HepG2 (cell line): ENCODE results near the gene ICE2. TPM values are rescaled to one million over a fixed set of nuclear protein-coding genes. Genes with fewer than 3 reads are reported as not detected.
A peak's percentile ranks its signal among the peaks of the same experiment; 100 is the strongest.

Experiments
- HMGA1 ChIP-seq: sonication (generic); formaldehyde crosslinking; conservative IDR thresholded peaks from 2 replicates; pipeline ENCODE4 v1.4.0; 2020; ENCODE audit warnings: missing genetic modification reagents
- SAP130 ChIP-seq: IDR thresholded peaks from 2 replicates; pipeline ENCODE4 v1.6.1; 2016; ENCODE audit warnings: low read depth
- SMAD1 ChIP-seq: sonication (generic); formaldehyde crosslinking; IDR thresholded peaks from 2 replicates; pipeline ENCODE4 v1.4.0; 2020; ENCODE audit warnings: missing genetic modification reagents, low read depth, mild to moderate bottlenecking, borderline replicate concordance
- SRSF4 ChIP-seq: fragments of 200-400 bp; formaldehyde crosslinking; IDR thresholded peaks from one replicate; pipeline ENCODE4 v1.6.1; 2018; ENCODE audit warnings: mild to moderate bottlenecking, low read depth, low read length, moderate library complexity; ENCODE audit not compliant: poor library complexity, severe bottlenecking
- ZMYM4 ChIP-seq: sonication (generic); formaldehyde crosslinking; IDR thresholded peaks from 2 replicates; pipeline ENCODE4 v1.8.1; 2023; ENCODE audit warnings: mild to moderate bottlenecking, missing genetic modification reagents
- ZNF790 ChIP-seq: sonication (generic); formaldehyde crosslinking; IDR thresholded peaks from 2 replicates; pipeline ENCODE4 v1.8.0; 2022; ENCODE audit warnings: missing genetic modification reagents, mild to moderate bottlenecking, borderline replicate concordance
- polyA plus RNA-seq, 8 experiments: library from polyadenylated mRNA; depleted of rRNA in 3 of 8; stranded (reverse) in 7 of 8; unstranded in 1 of 8; fragments of >200 nt; fragmentation: Illumina TruSeq in 4 of 8; extraction: Trizol in 4 of 8; gene quantifications; 2 replicates each; pipeline versions ENCODE4 v1.2.1 to v1.2.3, GENCODE V29; 2011 to 2016; ENCODE audit warnings: low read depth in 4 of 8, missing spikeins in 1 of 8, mixed read lengths in 1 of 8; ENCODE audit not compliant: insufficient read depth in 1 of 8
- total RNA-seq, 5 experiments: library from RNA; depleted of rRNA; stranded (reverse); fragments of >200 nt; fragmentation: Illumina TruSeq; extraction: Trizol; gene quantifications; 2 replicates each; pipeline ENCODE4 v1.2.3, GENCODE V29; 2016; ENCODE audit warnings: low read depth in 1 of 5
- TF ChIP-seq, protein P1 (sequence below): sonication (generic); formaldehyde crosslinking; IDR thresholded peaks from 2 replicates; pipeline ENCODE4 v1.4.0; 2020; ENCODE audit warnings: low read depth, missing genetic modification reagents
- TF ChIP-seq, protein P2 (sequence below): sonication (generic); formaldehyde crosslinking; IDR thresholded peaks from 2 replicates; pipeline ENCODE4 v1.5.1; 2020; ENCODE audit warnings: missing genetic modification reagents, mild to moderate bottlenecking, borderline replicate concordance
- TF ChIP-seq, protein P3 (sequence below): sonication (generic); formaldehyde crosslinking; IDR thresholded peaks from 2 replicates; pipeline ENCODE4 v1.4.0; 2020; ENCODE audit warnings: missing genetic modification reagents
- TF ChIP-seq, protein P4 (sequence below), 2 experiments: IDR thresholded peaks; 2 replicates each; pipeline ENCODE4 v1.6.1; 2011 to 2012; ENCODE audit warnings: low read length in 2 of 2, borderline replicate concordance in 1 of 2, low read depth in 1 of 2, mild to moderate bottlenecking in 1 of 2, moderate library complexity in 1 of 2
- TF ChIP-seq, protein P5 (sequence below): sonication (generic); formaldehyde crosslinking; IDR thresholded peaks from 2 replicates; pipeline ENCODE4 v1.4.0; 2020; ENCODE audit warnings: mild to moderate bottlenecking, missing genetic modification reagents
- TF ChIP-seq, protein P6 (sequence below): conservative IDR thresholded peaks from 2 replicates; pipeline ENCODE4 v1.6.1; 2018; ENCODE audit warnings: missing genetic modification reagents
- TF ChIP-seq, protein P7 (sequence below): sonication (generic); formaldehyde crosslinking; conservative IDR thresholded peaks from 2 replicates; pipeline ENCODE4 v1.4.0; 2020; ENCODE audit warnings: missing genetic modification reagents

The ICE2 gene
- total and polyA plus RNA-seq, 2 of the 13 experiments (the other 11 are each of a cell fraction or from before 2014, with no cell fraction given) = 24.8 to 26.4 TPM

DNA sequence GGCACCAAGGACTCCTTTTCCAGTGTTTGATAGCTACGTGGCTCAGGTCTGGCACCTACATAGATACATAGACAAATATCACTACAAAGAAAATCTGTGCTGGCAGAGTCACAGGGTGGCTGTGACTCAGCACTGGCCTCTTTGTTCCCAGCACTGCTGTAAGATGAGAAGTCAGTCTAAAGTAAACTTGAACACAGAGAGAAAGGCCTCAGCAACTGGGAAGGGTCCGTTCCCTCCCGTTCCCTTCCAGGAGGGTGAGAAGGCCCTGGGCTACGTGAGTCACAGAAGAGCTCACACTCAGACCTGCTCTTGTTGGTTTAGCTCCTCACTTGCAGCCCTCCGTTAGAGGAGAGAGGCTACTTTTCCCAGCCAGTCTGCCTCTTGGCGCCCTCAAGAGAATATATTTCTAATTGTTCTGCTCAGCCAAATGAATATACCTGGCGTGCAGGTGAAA lies 104.3 kb downstream of the ICE2 start (continued):
- TF ChIP-seq, protein P1, sequence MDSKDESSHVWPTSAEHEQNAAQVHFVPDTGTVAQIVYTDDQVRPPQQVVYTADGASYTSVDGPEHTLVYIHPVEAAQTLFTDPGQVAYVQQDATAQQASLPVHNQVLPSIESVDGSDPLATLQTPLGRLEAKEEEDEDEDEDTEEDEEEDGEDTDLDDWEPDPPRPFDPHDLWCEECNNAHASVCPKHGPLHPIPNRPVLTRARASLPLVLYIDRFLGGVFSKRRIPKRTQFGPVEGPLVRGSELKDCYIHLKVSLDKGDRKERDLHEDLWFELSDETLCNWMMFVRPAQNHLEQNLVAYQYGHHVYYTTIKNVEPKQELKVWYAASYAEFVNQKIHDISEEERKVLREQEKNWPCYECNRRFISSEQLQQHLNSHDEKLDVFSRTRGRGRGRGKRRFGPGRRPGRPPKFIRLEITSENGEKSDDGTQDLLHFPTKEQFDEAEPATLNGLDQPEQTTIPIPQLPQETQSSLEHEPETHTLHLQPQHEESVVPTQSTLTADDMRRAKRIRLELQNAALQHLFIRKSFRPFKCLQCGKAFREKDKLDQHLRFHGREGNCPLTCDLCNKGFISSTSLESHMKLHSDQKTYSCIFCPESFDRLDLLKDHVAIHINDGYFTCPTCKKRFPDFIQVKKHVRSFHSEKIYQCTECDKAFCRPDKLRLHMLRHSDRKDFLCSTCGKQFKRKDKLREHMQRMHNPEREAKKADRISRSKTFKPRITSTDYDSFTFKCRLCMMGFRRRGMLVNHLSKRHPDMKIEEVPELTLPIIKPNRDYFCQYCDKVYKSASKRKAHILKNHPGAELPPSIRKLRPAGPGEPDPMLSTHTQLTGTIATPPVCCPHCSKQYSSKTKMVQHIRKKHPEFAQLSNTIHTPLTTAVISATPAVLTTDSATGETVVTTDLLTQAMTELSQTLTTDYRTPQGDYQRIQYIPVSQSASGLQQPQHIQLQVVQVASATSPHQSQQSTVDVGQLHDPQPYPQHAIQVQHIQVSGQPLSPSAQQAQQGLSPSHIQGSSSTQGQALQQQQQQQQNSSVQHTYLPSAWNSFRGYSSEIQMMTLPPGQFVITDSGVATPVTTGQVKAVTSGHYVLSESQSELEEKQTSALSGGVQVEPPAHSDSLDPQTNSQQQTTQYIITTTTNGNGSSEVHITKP (CRISPR knock-in tag) = peak; percentile 80
- TF ChIP-seq, protein P2, sequence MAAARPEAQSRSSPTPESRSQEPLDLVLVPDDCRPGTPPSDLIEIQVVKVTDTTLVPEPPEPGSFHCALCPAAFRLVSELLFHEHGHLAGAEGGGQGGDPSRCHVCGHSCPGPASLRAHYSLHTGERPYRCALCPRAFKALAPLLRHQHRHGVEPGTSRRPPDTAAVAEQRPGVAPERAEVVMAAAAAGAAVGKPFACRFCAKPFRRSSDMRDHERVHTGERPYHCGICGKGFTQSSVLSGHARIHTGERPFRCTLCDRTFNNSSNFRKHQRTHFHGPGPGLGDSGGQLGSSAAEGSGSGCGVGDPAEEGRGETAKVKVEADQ = no peak
- TF ChIP-seq, protein P3, sequence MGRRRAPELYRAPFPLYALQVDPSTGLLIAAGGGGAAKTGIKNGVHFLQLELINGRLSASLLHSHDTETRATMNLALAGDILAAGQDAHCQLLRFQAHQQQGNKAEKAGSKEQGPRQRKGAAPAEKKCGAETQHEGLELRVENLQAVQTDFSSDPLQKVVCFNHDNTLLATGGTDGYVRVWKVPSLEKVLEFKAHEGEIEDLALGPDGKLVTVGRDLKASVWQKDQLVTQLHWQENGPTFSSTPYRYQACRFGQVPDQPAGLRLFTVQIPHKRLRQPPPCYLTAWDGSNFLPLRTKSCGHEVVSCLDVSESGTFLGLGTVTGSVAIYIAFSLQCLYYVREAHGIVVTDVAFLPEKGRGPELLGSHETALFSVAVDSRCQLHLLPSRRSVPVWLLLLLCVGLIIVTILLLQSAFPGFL (CRISPR knock-in tag) = no peak
- TF ChIP-seq ZNF790 (CRISPR knock-in tag) = no peak
- TF ChIP-seq ZMYM4 = peak; percentile 76
- TF ChIP-seq, protein P4, sequence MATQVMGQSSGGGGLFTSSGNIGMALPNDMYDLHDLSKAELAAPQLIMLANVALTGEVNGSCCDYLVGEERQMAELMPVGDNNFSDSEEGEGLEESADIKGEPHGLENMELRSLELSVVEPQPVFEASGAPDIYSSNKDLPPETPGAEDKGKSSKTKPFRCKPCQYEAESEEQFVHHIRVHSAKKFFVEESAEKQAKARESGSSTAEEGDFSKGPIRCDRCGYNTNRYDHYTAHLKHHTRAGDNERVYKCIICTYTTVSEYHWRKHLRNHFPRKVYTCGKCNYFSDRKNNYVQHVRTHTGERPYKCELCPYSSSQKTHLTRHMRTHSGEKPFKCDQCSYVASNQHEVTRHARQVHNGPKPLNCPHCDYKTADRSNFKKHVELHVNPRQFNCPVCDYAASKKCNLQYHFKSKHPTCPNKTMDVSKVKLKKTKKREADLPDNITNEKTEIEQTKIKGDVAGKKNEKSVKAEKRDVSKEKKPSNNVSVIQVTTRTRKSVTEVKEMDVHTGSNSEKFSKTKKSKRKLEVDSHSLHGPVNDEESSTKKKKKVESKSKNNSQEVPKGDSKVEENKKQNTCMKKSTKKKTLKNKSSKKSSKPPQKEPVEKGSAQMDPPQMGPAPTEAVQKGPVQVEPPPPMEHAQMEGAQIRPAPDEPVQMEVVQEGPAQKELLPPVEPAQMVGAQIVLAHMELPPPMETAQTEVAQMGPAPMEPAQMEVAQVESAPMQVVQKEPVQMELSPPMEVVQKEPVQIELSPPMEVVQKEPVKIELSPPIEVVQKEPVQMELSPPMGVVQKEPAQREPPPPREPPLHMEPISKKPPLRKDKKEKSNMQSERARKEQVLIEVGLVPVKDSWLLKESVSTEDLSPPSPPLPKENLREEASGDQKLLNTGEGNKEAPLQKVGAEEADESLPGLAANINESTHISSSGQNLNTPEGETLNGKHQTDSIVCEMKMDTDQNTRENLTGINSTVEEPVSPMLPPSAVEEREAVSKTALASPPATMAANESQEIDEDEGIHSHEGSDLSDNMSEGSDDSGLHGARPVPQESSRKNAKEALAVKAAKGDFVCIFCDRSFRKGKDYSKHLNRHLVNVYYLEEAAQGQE (IDR thresholded peaks at IDR 0.05; ENCODE audit: borderline replicate concordance in 1 of 2, low read depth in 1 of 2, low read length in 2 of 2) = peak in 1 of 2 experiments; percentile 14; a peak in 1 of 4 replicates
- TF ChIP-seq, protein P5, sequence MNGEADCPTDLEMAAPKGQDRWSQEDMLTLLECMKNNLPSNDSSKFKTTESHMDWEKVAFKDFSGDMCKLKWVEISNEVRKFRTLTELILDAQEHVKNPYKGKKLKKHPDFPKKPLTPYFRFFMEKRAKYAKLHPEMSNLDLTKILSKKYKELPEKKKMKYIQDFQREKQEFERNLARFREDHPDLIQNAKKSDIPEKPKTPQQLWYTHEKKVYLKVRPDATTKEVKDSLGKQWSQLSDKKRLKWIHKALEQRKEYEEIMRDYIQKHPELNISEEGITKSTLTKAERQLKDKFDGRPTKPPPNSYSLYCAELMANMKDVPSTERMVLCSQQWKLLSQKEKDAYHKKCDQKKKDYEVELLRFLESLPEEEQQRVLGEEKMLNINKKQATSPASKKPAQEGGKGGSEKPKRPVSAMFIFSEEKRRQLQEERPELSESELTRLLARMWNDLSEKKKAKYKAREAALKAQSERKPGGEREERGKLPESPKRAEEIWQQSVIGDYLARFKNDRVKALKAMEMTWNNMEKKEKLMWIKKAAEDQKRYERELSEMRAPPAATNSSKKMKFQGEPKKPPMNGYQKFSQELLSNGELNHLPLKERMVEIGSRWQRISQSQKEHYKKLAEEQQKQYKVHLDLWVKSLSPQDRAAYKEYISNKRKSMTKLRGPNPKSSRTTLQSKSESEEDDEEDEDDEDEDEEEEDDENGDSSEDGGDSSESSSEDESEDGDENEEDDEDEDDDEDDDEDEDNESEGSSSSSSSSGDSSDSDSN = peak; percentile 89
- TF ChIP-seq, protein P6, sequence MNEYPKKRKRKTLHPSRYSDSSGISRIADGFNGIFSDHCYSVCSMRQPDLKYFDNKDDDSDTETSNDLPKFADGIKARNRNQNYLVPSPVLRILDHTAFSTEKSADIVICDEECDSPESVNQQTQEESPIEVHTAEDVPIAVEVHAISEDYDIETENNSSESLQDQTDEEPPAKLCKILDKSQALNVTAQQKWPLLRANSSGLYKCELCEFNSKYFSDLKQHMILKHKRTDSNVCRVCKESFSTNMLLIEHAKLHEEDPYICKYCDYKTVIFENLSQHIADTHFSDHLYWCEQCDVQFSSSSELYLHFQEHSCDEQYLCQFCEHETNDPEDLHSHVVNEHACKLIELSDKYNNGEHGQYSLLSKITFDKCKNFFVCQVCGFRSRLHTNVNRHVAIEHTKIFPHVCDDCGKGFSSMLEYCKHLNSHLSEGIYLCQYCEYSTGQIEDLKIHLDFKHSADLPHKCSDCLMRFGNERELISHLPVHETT (CRISPR knock-in tag) = no peak
- TF ChIP-seq SMAD1 (CRISPR knock-in tag) = no peak
- TF ChIP-seq, protein P7, sequence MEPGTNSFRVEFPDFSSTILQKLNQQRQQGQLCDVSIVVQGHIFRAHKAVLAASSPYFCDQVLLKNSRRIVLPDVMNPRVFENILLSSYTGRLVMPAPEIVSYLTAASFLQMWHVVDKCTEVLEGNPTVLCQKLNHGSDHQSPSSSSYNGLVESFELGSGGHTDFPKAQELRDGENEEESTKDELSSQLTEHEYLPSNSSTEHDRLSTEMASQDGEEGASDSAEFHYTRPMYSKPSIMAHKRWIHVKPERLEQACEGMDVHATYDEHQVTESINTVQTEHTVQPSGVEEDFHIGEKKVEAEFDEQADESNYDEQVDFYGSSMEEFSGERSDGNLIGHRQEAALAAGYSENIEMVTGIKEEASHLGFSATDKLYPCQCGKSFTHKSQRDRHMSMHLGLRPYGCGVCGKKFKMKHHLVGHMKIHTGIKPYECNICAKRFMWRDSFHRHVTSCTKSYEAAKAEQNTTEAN = peak; percentile 96
- no peak for TF ChIP-seq SRSF4
- no peak for TF ChIP-seq HMGA1 (CRISPR knock-in tag)
- peak; percentile 86 for TF ChIP-seq SAP130
